Stomach (tissue), 9 donors: ENCODE results near the gene RNF44. TPM values are rescaled to one million over a fixed set of nuclear protein-coding genes. Genes with fewer than 3 reads are reported as not detected.

ENCODE experiments used
- DNase-seq, 2 donors: peaks; one replicate each; pipeline versions ENCODE4 v3.0.0 to v3.0.0-alpha.2; 2013 to 2019
- H3K27ac ChIP-seq, 5 donors: fragments of 200-600 bp in 4 of 5; sonication (generic) in 4 of 5; one replicate each; pipeline ENCODE4 v1.5.1; 2013 to 2019; ENCODE audit warnings: mild to moderate bottlenecking in 1 of 5, moderate library complexity in 1 of 5
- H3K27me3 ChIP-seq, 3 donors: fragments of 200-600 bp; sonication (generic); one replicate each; pipeline ENCODE4 v1.5.1; 2017 to 2019; ENCODE audit warnings: mixed run types in 1 of 3
- H3K36me3 ChIP-seq, 4 donors: fragments of 200-600 bp; sonication (generic); 1 replicate in 3 of 4; 2 replicates in 1 of 4; pipeline ENCODE4 v1.5.1; 2016 to 2019
- H3K4me1 ChIP-seq, 4 donors: fragments of 200-600 bp; sonication (generic); one replicate each; pipeline ENCODE4 v1.5.1; 2016 to 2019
- H3K4me3 ChIP-seq, 4 donors: fragments of 200-600 bp; sonication (generic) in 3 of 4; one replicate each; pipeline ENCODE4 v1.5.1; 2016 to 2019; ENCODE audit warnings: mild to moderate bottlenecking in 1 of 4
- H3K9me3 ChIP-seq, 4 donors: fragments of 200-600 bp; sonication (generic); one replicate each; pipeline ENCODE4 v1.5.1; 2016 to 2019
- EP300 ChIP-seq: sonication (generic); formaldehyde crosslinking; IDR thresholded peaks from one replicate; pipeline ENCODE4 v1.6.1; 2017; ENCODE audit warnings: antibody characterized with exemption
- POLR2A ChIP-seq, 4 donors: fragments of 450-650 bp; IDR thresholded peaks; one replicate each; pipeline ENCODE4 v1.6.1; 2016; ENCODE audit warnings: antibody characterized with exemption in 4 of 4, control low read depth in 2 of 4, mild to moderate bottlenecking in 1 of 4, moderate library complexity in 1 of 4
- POLR2AphosphoS5 ChIP-seq, 3 donors: sonication (generic); formaldehyde crosslinking; IDR thresholded peaks; one replicate each; pipeline ENCODE4 v1.6.1; 2016; ENCODE audit warnings: antibody characterized with exemption in 3 of 3
- WGBS, 5 donors: extraction: QIAGEN DNeasy Blood & Tissue Kit in 3 of 5; methylation state at CpG; one replicate each; pipeline versions ENCODE4 v1.1.5 to v1.1.7; 2013 to 2018; 5-methylcytosine and 5-hydroxymethylcytosine counted together
- intact Hi-C: fragments of 100-400 bp; cut with DNase I; formaldehyde crosslinking; loops from one replicate; pipeline ENCODE4 v1.15.1; 2023; ENCODE audit warnings: low total_unique reads
- polyA plus RNA-seq, 3 donors: library from polyadenylated mRNA; stranded (reverse); fragments of 200-250 nt; gene quantifications; one replicate each; pipeline ENCODE4 v1.2.3, GENCODE V29; 2013
- total RNA-seq, 5 donors: library from RNA; depleted of rRNA; stranded (reverse); fragments of >200 nt; gene quantifications; one replicate each; pipeline versions ENCODE4 v1.1.0 to v1.2.3, GENCODE V29; 2014 to 2016
- TF ChIP-seq, protein P1 (sequence below), 7 experiments: fragments of 450-650 bp in 4 of 7; fragments of 200-600 bp in 3 of 7; sonication (generic) in 3 of 7; IDR thresholded peaks; one replicate each; pipeline ENCODE4 v1.5.1; 2016 to 2019; ENCODE audit warnings: antibody characterized with exemption in 7 of 7, control low read depth in 2 of 7, mild to moderate bottlenecking in 1 of 7
- donor health status: healthy with polysubstance abuse.
- donor health status: Bipolar disorder and iron deficiency.
- donor health status: healthy.

RNF44 gene
- total and polyA plus RNA-seq, 8 donors, result 6.6 to 176 (median 18.9) TPM

- Histone ChIP-seq H3K9me3 (no peaks in the 10 kb centered on the region), H3K4me1 (no peaks in the 10 kb centered on the region), H3K27ac (no peak overlapping the region), H3K36me3 (peaks cover 81 to 100% (median 100%) of the 10 kb centered on the region in 4 donors), H3K4me3 (no peak overlapping the region), H3K27me3 (no peaks in the 10 kb centered on the region)
- DNase-seq, result no peak
- WGBS, 5 donors, result 79 to 92% (median 90%) methylated on average over 5 of the region's 5 CpGs
- TF ChIP-seq EP300 (no peak), POLR2A (IDR thresholded peaks at IDR 0.05) (no peak), POLR2AphosphoS5 (IDR thresholded peaks at IDR 0.05) (no peak)
- TF ChIP-seq, protein P1, sequence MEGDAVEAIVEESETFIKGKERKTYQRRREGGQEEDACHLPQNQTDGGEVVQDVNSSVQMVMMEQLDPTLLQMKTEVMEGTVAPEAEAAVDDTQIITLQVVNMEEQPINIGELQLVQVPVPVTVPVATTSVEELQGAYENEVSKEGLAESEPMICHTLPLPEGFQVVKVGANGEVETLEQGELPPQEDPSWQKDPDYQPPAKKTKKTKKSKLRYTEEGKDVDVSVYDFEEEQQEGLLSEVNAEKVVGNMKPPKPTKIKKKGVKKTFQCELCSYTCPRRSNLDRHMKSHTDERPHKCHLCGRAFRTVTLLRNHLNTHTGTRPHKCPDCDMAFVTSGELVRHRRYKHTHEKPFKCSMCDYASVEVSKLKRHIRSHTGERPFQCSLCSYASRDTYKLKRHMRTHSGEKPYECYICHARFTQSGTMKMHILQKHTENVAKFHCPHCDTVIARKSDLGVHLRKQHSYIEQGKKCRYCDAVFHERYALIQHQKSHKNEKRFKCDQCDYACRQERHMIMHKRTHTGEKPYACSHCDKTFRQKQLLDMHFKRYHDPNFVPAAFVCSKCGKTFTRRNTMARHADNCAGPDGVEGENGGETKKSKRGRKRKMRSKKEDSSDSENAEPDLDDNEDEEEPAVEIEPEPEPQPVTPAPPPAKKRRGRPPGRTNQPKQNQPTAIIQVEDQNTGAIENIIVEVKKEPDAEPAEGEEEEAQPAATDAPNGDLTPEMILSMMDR (IDR thresholded peaks at IDR 0.05), result no peak
- intact Hi-C loops, result no loop called here
Measured at GRCh38 chr5:176503496-176503895, 33.7 kb downstream of the RNF44 start.

GRCh38 chr5:176501333-176501732, 35.9 kb downstream of the RNF44 start:
- WGBS, 5 donors, result 95 to 100% (median 96%) methylated on average over 1 of the region's 1 CpG
- no peaks in the 10 kb centered on the region for H3K9me3 ChIP-seq
- H3K27me3 ChIP-seq, result no peaks in the 10 kb centered on the region
- no peak for DNase-seq
- no peak overlapping the region for H3K27ac ChIP-seq
- TF ChIP-seq EP300 (no peak), POLR2AphosphoS5 (IDR thresholded peaks at IDR 0.05) (no peak), POLR2A (IDR thresholded peaks at IDR 0.05) (no peak)
- TF ChIP-seq, protein P1 (IDR thresholded peaks at IDR 0.05), result no peak
- intact Hi-C loops, result no loop called here
- H3K4me1 ChIP-seq, result no peaks in the 10 kb centered on the region
- H3K36me3 ChIP-seq, result peaks cover 74 to 100% (median 100%) of the 10 kb centered on the region in 4 donors
- no peak overlapping the region for H3K4me3 ChIP-seq

GRCh38 chr5:176500511-176500910, 36.7 kb downstream of the RNF44 start:
- Histone ChIP-seq H3K9me3 (no peaks in the 10 kb centered on the region), H3K4me3 (no peak overlapping the region), H3K36me3 (peaks cover 77 to 100% (median 100%) of the 10 kb centered on the region in 4 donors), H3K27ac (no peak overlapping the region), H3K4me1 (no peaks in the 10 kb centered on the region), H3K27me3 (no peaks in the 10 kb centered on the region)
- no peak for DNase-seq
- TF ChIP-seq POLR2A (IDR thresholded peaks at IDR 0.05) (no peak), EP300 (no peak), POLR2AphosphoS5 (IDR thresholded peaks at IDR 0.05) (no peak)
- TF ChIP-seq, protein P1 (IDR thresholded peaks at IDR 0.05), result no peak
- intact Hi-C loops, result no loop called here
- WGBS, 5 donors, result 91 to 99% (median 98%) methylated on average over 3 of the region's 3 CpGs

DNA sequence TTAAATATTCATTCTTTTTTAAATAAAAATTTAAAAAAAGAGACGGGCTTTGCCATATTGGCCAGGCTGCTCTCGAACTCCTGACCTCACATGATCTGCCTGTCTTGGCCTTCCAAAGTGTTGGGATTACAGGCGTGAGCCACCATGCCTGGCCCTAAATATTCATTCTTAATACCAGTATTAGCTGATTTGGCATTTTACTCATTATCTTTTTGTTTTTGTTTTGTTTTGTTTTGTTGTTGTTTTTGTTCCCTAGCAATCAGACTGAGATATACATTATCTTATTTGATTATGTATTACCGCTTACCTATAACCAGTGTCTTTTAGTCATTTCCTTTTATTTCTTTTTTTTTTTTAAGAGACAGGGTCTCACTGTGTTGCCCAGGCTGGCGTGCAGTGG, 37.9 kb downstream of the RNF44 start:
- no peaks in the 10 kb centered on the region for H3K27me3 ChIP-seq
- no peak for DNase-seq
- 90 to 94% (median 92%) methylated on average over 5 of the region's 5 CpGs for WGBS, 5 donors
- H3K36me3 ChIP-seq, result peaks cover 88 to 100% (median 100%) of the 10 kb centered on the region in 4 donors
- H3K27ac ChIP-seq, result no peak overlapping the region
- no peaks in the 10 kb centered on the region for H3K9me3 ChIP-seq
- no peaks in the 10 kb centered on the region for H3K4me1 ChIP-seq
- no peak overlapping the region for H3K4me3 ChIP-seq
- intact Hi-C loops, result no loop called here
- TF ChIP-seq EP300, result no peak
- TF ChIP-seq POLR2AphosphoS5 (IDR thresholded peaks at IDR 0.05), result no peak
- TF ChIP-seq POLR2A (IDR thresholded peaks at IDR 0.05), result no peak
- TF ChIP-seq, protein P1 (IDR thresholded peaks at IDR 0.05), result no peak
